ENCODE data around the gene GTPBP1.

GTPBP1 gene

DNA sequence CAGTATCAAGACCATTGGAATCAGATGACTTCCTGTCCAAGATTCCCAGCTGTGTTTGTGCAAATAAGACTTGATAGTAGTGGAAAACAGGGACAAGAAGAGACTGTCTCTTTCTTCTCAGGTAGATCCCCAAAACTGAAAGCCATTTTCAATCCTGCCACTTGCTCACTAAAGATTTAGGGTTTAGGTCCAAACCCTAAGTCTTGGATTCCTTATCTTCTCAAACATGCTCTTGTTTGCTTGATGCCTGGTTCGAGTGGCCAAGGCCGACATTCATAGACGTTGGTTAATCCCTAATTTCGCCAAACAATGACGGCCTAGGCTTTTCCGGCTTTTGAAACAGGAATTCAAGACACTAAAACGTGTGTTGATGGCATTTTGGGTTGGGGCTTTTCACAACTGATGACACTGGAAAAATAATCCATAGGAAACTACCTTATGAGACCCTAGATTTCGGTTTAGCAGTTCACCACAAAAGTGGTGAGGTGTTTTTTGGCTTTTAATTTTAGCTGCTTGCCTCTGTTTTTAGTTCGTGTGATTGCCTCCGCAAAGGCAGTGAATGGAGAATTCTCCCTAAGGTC, 1.0 kb upstream of the GTPBP1 start:
- peak; percentile 57 for DNase-seq

DNA sequence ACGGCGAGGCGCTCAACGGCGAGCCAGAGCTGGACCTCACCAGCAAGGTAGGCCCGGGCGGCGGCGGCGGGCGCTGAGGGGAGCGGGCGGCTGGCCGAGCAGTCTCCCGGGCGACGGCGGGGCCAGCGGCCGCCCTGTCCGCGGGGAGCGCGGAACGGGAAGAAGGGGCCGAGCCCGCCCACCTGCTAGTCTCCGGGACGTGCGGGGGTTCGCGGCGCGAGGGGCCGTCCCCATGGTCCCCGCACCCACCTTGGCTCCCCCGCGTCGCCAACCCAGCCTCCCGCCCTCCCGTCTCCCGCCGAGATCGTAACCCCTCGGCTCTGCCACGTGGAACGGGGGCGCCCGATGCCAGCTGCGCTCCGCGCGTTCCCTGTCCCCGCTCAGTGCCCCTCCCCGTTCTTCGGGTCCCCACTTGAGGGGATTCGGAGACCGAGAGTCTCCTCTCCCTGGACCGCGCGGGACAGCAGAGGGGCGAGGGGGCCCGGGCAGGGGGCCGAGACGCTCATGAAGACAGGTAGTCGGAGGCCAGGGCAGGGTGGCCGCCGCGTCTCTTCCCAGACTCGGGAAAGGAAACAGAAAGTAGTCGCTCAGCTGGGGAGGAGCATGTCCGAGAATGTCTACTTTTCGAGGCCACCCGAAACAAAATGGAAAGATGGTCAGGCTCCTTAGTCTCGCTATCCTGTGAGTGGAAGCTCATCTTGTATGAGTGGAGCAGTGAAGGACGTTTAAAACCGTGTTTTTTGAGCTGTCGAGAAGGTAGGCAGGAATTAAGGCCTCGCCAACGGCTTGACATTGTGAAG, 557 bp downstream of the GTPBP1 start:
- DNase-seq = peak; percentile 38

DNA sequence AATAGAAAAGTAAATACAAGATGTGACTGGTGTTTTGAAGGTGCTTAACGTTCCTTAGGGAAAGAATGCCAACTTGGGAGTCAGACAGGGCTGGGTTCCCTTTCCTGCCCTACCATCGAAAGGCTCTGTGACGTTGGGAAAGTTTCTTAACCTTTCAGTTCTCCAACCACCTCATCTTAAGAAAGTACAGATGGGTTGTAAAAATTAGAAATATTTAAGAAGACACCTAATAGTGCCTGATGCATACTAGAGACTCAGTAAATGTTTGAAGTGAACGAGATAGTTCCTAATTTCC, 1.1 kb downstream of the GTPBP1 start:
- DNase-seq = no peak

DNA sequence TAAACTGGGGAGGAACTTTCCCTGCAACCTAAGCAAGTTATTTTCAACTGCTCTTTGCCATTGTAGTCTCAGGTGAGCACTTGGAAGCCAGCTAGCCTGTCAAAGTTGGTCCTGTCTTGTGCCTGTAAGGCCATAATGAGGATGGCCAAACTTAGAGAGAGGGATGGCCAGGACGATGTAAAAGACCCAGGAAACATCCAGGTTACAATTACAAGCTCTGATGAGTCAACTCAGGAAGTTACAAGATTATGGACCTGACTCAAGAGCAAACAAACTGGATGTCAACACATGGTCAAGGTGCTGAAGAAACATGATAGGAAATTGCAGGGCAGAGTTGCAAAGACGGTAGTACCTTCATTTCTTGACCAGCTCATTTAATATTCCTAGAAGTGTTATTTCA, 1.6 kb downstream of the GTPBP1 start:
- no peak for DNase-seq

DNA sequence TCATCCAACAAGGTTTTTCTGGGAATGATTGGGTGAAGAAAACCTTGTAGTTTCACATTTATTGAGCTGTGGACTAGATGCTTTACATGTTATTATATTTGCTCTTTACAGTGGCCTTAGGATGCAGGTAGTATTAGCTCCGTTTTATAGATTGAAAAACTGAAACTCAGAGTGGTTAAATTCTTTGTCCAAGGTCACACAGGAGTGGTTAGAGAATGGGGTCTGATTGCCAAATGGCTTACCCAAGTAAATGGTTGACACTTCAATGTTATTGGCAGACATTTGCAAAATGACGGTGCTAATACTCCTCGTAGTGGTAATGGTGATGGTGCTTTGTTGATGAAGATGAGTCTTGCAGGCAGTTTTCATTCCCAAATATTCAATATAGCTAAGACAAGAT, 2.2 kb downstream of the GTPBP1 start:
- no peak for DNase-seq

DNA sequence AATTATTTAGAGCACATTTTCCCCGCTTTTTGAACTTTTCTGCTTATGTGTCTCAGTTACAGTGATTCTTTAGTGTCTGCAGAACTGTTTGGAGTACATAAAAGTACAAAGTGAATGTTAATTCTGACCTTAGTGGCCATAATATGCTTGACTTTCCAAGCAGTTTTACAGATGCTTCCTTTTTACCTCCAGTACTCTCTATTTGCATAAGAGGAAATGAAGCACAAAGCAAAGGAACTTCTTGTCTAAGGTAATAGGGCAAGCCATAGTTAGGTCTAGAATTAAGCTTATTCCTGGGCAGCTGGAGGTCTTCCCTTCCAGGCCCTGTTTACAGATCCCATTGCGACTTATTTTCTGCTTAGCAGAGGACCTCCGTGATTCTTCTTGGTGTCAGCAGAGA, 3.6 kb downstream of the GTPBP1 start:
- DNase-seq = no peak

DNA sequence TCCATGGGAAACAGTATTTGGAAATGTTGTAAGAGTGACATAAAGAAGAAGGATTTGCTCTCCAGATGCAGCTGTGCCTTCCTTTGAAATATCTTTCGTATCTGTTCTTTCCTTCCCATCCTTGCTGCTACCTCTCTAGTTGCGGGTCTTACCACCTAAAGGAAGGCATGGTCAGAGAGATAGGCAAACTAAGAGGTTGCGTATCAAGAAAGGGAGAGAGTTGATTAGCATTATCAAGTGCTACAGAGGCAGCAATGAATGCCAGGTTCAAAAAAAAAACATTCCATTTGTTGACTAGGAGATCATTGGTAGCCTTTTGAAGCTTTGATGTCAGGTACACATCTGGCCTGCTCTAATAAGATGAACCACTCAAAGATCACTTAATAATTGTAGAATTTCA, 4.6 kb downstream of the GTPBP1 start:
- peak; percentile 88 for DNase-seq

DNA sequence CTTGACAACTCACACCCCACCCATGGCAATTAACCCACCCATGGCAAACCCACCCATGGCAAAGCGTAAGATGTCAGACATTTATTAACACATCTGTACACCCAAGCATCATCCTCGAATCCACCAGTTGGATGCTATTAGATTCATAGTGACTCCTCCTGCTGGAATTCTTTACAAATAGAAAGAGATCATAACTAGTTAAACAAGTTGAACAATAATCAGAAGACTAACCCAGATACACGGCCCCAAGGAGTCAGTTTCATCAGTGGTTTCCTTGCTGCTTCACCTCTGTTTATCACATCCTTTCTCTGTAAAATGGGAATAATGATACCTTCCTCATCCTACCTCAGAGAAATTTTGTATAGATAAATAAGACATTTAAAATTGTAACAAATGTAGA, 5.1 kb downstream of the GTPBP1 start:
- no peak for DNase-seq

DNA sequence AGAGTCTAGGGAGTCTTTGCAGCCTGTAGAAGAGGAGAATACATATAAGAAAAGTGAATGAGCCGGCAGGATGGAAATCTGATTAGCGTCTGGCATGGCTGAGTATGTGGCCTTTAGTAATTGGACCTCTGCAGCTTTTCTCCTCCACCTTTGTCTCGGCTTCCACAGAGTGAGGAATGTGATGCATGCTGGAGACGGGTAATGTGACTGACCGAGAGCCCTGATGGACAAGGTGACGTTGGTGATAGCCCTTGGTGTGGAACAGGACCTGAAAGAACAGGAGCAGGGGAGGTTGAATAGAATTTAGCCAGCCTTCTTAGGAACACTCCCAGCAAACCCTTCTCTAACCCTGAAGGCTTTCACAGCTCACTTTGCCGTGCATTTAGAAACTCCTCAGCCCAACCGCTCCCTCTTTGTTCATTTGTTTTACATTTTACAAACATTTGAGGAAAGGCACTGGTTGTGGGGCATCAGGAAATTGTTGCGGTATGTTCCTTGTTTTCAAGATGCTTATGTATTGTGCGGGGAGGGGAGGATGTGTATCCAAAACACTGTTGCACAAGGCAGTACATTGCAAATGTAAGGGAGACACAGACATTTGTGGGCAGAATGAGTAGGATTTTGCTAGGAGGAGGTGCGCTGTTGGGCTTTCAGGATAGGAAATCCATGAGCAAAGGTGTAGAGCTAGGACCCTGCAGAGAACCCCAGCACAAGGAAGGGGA, 6.9 kb downstream of the GTPBP1 start:
- DNase-seq = no peak

DNA sequence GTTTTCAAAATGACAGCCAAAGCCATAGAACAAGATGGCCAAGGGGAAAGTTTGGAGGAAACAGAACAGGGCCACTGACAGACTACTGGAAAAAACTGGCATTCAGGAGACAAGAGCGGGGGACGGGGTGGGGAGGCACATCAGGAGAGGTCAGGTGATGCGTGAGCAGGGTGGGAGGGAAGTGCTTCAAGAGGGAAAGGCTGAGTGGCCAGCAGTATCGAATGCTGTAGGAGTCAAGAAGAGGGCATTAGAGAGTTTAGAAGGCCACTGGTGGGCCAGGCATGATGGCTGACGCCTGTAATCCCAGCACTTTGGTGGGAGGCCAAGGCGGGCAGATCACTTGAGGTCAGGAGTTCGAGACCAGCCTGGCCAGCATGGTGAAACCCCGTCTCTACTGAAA, 8.2 kb downstream of the GTPBP1 start:
- DNase-seq = no peak

DNA sequence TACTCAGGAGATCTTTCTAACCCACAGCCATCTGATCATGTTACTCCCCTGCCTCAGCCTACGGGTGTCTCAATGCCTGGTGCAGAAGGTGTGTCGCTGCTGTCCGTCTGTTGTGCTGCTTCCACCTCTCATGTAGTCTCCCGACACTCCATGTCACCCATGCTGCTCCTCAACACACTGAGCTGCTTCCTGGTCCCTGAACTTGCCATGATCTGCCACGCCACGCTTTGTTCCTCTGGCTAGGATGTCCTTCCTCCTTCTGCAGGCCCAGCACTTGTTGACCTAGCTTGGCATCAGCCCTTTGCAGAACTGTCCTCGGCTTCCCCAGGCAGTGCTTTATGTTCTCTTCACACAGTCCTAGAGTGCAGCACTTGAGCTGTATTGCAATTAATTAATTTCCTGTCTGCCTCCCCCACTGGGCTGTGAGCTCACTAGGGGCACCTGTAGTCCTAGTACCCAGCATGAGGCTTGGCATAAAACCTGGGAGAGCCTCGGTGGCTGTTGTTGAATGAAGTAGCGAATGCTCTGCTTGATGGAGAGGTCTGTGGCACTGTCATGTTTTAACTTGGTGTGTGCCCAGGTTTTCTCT, 9.5 kb downstream of the GTPBP1 start:
- peak; percentile 43 for DNase-seq

DNA sequence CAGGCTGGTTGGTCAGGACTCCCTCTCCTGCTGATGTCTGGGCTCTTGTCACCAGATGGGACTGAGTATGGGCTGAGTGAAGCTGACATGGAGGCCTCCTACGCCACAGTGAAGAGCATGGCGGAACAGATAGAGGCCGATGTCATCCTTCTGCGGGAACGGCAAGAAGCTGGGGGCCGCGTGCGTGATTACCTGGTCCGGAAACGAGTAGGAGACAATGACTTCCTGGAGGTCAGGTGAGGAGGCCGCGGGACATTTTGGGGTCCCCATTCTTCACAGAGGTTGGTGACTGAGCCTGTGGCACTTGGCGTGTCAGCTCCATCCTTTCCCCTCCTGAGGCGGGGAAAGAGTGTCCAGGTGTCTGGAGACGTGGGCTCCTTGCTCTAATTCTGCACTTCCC, 10.1 kb downstream of the GTPBP1 start:
- no peak for DNase-seq

DNA sequence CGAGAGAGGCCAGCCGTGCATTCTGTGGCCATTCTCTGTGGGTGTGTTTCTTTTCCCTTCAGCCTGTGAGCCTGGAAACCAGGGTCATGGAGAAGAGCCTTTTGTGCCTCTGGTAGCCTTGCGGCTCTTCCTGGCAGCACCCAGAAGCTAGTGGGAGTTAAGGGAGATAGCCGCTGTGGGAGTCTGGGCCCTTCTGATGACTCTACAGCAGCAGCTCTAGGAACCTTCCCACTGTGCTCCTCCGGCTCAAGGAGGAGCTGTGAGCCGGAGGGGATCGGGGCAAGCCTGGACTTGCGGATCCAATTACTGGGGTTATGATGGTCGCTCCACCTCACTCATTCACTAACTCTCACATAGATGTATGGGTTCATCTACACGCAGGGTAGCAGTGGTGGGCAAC, 10.5 kb downstream of the GTPBP1 start:
- DNase-seq = no peak

DNA sequence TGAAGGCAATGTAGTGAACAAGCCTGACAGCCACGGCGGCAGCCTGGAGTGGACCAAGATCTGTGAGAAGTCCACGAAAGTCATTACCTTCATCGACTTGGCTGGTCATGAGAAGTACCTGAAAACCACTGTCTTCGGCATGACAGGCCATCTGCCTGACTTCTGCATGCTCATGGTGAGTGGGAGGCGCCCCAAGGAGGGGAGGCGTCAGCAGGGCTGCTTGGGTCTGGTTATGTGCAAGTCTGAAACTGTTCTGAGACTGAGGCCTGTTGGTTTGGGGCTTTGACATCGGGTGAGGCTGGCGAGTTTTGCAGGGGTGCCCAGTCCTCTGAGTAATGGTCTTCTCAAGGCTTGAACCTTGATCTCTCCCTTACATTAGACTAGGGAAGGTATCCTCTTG, 11.1 kb downstream of the GTPBP1 start:
- DNase-seq = no peak

DNA sequence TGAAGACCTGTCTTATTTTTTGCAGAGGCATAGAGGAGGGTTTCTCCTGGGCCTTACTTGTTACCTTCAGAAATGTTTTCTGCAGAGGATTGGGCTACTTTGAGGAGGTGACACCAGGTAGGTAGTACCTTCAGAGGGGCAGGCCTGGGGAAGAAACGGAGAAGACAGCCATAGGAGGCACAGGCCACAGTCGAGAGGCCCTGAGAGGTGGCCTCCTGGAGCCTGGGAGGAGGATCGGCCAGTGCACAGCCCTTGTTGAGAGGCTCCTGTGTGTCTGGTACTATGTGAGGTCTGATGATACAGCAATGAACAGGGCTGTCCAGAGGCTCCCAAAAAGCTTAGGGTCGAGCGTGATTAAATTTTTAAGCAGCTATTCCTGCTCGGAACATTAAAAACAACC, 11.5 kb downstream of the GTPBP1 start:
- DNase-seq = no peak

DNA sequence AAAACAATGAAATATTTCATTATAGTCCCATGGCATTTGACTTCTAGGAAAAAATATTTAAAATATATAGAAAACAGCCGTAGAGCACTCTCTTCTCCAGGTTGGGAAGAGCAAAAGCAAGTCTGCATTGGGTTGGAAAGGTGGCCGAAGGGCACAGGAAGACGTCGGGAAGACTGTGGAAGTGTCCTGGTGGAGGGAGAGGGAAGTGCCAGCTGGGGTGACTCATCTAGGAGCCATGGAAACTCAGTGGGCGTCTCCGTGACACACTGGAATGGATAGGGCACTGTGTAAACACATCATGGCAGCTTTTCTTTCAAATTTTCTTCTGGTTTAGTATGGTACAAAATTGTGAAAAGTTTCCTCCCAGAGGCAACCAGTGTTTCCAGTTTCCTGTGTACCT, 12.7 kb downstream of the GTPBP1 start:
- DNase-seq = no peak

DNA sequence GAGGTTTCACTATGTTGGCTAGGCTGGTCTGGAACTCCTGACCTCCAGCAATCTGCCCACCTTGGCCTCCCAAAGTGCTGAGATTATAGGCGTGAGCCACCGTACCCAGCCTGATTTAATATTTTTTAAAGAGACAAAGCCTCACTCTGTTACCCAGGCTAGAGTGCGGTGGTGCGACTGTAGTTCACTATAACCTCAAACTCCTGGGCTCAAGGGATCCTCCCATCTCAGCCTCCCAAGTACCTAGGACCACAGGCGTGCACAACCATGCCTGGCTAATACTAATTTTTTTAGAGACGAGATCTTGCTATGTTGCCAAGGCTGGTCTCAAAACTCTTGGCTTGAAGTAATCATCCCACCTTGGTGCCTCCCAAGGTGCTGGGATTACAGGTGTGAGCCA, 13.5 kb downstream of the GTPBP1 start:
- DNase-seq = no peak

DNA sequence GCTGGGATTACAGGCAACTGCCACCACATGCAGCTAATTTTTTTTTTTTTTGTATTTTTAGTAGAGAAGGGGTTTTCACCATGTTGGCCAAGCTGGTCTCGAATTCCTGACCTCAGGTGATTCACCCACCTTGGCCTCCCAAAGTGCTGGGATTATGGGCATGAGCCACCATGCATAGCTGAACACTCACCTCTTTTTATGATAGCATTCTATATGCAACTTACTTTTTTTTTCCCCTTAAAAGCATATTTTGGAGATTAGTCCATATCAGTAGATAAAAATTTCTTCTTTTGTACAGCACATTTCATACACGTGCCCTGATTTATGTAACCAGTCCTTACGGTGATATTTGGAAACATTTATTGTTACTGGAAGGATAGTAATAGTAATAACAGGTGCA, 14.6 kb downstream of the GTPBP1 start:
- DNase-seq = no peak

DNA sequence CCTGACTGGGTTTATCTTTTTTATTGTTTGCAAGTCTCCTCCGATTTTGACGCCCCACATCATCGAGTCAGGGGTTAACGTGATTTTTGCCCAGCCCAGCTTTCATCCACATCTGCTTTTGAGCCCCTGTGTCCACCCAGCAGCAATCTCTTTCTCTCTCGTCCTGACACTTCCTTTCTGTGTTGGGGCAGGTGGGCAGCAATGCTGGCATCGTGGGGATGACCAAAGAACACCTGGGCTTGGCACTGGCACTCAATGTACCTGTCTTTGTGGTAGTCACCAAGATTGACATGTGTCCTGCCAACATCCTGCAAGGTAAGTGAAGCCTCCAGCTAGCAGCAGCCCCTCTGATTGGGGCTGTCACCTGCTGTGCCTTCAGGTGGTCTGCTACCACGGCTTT, 15.8 kb downstream of the GTPBP1 start:
- no peak for DNase-seq

DNA sequence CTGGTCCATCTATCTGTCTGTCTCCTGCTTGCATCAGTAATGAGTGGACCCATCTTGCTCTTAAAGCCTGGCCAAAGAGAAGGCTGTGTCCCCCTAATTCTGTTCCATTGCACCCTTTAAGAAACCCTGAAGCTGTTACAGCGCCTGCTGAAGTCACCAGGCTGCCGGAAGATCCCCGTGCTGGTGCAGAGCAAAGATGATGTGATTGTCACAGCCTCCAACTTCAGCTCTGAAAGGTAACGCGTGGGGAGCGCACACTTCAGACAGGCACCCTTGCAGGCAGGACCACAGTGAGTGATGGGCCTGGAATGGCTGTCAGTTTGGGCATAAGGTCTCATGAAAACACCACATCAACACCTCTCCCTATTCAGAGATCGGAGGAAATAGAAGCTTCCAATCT, 18.4 kb downstream of the GTPBP1 start:
- DNase-seq = no peak

DNA sequence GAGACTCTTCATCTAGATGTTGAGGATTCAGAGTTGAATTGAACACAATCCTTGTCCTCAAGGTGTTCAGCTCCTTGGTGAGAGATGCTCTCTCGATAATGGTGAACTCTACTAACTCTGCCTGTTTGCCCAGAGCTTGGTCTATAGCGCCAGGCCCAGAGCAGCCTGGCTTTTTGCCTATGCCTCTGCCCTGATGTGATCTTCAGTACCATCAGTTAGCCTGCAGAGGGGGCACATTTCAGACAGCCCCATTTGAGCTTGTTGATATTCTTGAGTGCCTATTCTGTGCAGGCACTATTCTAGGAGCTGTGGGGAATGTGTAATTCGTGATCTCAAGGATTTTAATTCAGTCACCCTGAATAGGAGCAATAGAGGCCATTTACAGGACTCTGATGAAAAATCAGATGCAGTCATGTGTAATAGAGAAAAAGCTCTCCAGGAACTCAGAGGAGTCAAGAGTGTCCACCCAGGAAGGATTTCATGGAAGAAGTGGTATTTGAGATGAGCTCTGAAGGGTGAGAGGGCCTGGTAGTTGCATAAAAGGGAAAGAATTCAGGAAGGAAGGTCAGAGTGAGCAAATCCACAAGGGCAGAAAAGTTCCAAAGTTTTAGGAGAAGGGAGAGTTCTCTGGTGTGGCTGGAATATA, 19.3 kb downstream of the GTPBP1 start:
- DNase-seq = peak; percentile 83

DNA sequence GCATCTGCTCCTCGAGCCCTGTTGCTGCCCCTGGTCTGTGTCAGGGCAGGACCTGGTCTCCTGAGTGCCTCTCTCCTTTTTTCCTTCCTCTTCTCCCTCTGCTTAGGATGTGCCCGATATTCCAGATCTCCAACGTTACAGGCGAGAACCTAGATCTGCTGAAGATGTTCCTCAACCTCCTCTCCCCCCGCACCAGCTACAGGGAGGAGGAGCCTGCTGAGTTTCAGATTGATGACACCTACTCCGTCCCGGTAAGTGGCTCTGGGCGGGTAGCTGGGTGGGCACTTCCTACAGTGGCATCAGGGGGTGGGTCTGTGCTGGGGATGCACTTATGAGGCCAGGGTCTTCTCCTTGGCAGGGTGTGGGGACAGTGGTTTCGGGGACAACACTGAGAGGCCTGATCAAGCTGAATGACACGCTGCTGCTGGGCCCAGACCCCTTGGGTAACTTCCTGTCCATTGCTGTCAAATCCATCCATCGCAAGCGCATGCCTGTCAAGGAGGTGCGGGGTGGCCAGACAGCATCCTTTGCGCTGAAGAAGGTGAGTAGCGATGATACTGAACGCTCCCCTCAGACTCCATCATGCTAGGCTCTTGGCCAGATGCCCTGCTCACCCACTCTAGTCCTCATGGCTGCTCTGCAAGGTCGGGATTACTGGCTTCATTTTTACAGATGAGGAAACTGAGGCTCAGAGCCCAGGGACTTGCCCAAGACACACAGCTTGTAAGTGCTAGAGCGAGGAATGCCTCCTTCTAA, 20.3 kb downstream of the GTPBP1 start:
- DNase-seq = no peak

DNA sequence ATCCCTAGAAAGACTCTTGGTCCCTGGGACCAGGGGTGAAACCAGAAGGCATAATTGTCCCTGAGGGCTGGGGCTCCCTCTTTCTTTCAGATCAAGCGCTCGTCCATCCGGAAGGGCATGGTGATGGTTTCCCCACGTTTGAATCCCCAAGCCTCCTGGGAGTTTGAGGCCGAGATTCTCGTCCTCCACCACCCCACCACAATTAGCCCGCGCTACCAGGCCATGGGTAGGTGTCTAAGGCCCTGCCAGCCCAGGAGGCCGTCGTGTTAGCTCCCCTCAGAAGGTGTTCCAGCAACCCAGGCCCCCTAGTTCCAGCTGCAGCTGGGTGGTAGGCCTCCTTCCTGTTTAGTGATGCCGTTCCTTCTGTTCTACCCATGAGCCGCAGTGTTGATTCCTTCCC, 21.4 kb downstream of the GTPBP1 start:
- no peak for DNase-seq

Data from hematopoietic multipotent progenitor cell treated with erythropoietin and hydrocortisone succinate and interleukin-3 and kit ligand, for 6 days (in vitro differentiated cells).